TTC549 (cell line): ENCODE data around the gene LAP3.

Experiments
- FAIRE-seq: peaks from 2 replicates; lab custom pipeline; 2012; peaks lifted over from hg19 to GRCh38; lab: Jason Lieb, UNC

The LAP3 gene

DNA sequence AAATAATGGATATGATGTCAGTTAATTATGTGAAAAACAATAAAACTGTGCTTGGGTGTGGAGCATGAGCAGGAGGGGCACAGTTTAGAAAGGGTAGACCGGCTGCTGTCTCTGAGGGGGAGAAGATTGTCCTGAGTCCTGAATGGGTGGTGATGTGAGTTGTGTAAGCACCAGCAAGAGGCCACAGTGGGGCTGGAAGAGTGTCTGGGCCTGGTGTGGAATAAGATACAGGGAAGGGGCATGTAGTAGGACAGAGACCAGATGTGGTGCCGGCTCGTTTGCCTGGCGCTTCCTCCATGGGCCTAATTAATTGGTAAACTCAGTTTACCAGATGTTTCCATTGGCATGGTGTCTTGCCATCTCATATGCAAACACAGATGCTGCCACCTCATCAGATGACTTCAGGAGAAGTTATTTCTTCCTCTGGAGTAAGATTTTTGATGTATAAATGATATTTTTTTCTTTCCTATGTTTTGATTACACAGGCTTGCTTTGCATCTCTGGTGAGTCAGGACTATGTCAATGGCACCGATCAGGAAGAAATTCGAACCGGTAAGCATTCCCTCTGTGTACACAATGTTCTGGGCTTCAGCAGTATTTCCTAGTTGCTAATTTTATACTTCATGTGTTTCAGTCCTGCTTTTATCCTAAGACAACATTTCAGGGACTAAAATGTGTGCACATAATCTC, 42.6 kb downstream of the LAP3 start:
- FAIRE-seq: no peak

DNA sequence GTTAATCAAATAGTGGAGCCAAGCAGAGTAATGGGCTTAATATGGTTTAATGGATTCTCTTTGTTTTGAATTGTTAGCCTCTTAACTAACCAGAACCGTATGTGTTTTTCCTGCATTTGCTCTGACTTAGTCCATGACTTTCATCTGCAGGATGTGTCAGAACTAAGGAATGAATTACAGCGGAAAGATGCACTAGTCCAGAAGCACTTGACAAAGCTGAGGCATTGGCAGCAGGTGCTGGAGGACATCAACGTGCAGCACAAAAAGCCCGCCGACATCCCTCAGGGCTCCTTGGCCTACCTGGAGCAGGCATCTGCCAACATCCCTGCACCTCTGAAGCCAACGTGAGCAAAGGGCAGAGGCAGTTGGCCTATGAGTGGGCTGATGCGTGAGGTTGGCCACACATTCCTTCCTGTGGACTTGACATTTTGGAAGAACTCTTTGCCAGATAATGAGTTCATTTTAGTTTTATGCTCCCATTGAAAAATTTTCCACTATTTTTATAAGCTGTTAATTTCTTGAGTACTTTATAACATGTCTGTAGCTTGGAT, 46.5 kb downstream of the LAP3 start:
- FAIRE-seq: no peak

DNA sequence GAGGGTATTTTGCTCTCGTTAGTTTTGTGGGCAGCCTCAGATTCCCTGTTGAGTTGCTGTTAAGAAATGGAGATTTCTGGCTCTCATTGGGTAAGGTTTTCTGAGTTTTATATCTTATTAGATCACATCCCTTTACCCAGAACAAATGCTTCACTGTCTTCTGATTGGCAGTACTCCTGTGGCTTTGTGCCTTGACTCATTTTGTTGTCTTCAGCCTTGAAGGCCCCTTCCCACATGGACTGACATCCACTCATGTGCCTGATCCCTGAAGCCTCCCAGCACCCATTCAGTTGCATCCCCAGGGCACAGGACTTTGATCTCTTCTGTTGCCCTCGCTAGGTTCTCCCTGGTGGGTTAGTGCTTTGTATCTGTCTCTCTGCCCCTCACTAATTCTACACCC, 47.8 kb downstream of the LAP3 start:
- no peak for FAIRE-seq

DNA sequence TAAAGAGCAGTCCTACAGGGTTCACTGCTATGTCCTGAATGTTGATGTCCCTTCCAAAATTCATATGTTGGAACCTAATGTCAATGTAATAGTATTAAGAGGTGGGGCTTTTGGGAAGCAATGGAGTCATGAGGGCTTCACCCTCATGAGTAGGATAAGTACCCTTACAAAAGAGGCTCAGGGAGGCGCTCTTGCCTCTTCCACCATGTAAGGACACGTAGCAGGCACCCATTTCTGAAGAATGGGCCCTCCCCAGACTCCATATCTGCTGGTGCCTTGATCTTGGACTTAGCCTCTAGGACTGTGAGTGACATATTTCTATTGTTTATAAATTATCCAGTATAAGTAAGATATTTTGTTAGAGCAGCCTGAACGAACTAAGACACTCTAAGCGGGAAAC, 53.2 kb downstream of the LAP3 start:
- FAIRE-seq: no peak

DNA sequence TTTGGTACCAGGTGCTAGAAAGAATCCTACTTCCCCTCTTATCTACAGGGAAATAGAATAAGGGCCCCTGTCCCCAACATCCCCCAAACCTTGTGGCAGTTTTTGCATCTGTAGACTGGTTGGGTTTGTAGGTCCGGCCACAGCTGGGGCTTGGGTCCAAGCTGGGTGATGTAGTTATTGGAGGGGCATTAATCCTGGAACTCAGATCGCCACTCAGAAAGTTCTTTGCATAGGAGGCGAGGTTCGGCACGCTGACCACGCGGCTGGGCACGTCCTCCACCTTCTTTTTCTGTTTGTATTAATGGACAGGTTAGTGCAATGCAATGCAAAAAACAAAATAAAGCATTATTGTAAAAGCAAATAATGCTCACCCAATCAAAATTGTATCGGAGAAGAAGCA, 56.6 kb downstream of the LAP3 start:
- no peak for FAIRE-seq

DNA sequence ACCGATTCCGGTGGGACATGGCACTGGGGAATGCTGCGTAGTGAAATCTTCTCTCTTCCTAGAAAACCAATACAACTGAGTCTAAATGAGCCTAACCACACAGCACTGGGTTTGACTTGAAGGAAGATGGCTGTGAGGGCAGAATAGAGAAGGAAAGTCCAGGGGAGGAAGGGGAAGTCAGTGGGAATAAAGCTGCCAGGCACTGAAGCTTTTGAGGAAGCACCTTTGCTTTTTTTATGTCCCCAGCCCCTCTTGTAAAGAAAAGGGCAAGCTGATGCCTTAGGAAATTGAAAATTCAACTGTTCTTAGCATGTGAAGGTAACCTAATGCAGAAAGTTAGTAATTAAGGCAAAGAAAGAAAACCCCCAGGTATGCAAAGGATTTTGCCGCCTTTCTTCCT, 58.1 kb downstream of the LAP3 start:
- FAIRE-seq: no peak

DNA sequence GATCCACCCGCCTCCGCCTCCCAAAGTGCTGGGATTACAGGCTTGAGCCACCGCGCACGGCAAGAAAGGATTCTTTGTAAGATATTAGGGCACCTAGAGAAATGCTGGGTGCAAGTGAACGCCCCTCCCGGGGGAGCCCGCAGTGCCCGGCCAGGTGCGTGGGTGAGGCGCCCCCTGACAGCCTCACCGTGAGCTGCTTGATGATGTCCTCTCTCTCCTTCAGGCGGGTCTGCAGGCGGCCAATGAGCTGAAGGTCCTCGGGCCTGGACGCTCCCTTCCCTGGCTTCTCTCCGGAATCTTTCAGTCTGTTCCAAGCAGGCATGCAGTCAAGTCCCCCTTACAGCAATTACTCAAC, 59.3 kb downstream of the LAP3 start:
- no peak for FAIRE-seq

DNA sequence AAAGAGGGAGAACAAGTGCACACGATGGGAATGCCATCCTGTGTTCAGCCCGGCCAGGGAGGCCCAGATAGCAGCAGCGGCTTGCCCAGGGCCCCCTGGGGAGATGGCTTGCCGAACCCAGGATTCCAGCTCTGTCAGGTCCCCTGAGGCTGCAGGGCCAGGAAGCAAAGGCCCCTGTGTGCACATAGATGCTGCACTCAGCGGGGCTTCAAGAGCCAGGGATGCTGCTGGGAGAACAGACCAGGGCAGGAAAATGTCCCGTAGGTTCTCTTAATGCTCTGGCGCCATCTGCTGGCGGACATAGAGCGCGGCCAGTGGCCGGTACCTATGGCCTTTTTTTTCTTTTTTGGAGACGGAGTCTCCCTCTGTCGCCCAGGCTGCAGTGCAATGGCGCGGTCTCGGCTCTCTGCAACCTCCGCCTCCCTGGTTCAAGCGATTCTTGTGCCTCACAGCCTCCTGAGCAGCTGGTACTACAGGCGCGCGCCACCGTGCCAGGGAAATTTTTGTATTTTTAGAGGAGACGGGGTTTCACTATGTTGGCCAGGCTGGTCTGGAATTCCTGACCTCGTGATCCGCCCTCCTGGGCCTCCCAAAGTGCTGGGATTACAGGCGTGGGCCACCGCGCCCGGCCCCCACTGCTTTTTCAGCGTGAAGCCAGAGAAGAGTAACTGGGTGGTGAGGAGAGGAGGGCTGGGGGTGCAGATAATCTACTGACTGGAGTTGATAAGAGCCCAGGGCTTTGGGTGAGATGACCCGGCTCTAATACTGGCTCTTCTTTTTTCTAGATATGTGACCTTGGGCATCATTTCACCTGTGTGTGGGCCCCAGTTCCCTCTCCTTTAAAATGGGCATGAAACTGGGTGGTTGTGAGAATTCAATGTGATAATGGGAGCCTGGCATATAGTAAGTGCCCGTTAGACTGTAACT, 60.0 kb downstream of the LAP3 start:
- FAIRE-seq: no peak

DNA sequence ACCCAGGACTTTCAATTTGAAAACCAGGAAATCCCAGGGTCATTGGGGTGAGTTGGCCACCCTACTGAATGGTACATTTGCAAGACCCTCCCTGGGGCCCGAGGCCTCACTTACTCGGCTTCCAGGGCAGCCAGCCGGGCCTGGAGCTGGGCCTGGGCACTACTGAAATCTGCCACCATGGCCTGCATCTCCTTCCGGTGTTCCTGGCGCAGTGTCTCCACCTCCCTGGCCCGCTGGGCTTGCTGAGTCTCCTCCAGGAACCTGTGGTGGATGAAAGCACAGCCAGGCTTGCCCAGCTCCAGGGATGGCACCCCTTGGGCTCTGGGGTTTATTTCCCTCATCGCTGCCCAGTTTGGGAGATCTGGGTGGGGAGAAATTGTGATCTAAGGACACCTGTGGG, 62.1 kb downstream of the LAP3 start:
- FAIRE-seq: no peak

DNA sequence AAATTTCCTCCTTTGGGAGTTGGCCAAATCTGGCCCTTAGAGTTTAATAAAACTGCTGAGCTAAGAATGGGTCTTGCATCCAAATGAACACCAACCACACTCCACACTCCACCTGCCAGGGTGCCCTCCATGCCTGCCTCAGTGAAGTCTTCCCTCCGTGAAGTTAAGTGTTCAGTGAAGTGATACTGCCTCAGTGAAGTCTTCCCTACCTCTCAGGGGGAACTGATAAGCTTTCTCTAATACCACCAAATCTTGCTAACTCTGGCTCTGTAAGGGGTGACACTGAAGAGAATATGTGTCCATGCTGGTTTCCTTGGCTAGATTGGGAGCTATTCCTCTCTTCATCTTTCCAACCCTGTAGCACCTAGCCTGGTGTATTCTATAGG, 65.4 kb downstream of the LAP3 start:
- FAIRE-seq: no peak

DNA sequence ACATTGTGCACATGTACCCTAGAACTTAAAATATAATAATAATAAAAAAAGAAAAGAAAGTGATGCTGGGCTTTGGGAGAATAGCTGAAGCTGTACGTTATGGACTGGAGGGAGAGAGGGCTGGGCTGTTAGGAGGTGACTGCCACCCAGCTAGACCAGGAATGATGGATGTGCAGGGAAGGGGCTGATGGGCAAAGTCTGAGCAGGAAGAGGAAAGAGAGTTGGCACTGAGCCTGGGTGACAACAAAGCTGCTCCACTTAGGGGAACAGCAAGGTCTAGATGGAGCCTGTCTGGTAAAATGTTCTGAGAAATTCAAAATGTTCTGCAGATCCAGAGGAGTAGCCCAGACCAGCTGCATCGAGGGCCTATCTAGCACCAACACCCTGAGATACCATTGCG, 69.7 kb downstream of the LAP3 start:
- FAIRE-seq: no peak

DNA sequence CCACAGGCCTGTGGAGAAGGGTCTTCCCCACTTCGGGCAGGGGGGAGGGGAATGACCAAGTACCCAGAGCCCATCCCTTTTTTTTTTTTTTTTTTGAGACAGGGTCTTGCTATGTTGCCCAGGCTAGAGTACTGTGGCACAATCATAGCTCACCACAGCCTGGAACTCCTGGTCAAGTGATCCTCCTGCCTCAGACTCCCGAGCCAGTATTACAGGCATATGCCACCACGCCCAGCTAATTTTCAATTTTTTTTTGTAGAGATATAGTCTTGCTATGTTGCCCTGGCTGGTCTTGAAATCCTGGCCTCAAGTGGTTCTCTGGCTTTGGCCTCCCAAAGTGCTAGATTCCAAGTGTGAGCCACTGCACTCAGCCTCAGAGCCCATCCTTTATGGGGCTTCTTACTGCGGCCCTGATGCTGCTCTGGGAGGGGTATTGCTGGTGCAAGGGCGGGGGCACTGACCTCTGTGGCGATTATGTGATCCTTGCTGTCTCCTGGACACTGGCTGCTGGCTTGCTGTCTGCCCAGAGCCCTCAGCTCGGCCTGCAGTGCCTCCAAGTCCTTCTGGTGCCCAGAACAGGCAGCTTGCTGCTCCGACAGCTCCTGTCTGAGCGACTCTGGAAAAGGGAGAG, 70.3 kb downstream of the LAP3 start:
- no peak for FAIRE-seq

DNA sequence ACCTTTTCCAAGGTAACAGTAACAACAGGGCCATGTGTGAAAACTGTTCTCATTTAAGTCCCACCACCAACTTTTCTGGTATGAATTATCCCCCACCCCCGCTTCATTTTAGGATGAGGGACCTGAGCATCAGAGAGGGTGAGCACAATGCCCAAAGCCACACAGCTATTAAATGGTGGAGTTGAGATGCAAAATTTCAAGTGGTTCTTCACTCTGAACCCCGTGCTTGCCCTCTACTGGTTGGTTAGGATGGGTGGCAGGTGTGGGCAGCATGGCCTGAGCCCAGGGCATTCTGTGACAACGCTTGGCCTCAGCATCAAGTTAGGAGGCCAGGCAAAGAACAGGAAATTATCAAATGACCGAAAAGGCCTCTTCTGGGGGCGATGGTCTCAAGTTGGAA, 70.9 kb downstream of the LAP3 start:
- FAIRE-seq: no peak

DNA sequence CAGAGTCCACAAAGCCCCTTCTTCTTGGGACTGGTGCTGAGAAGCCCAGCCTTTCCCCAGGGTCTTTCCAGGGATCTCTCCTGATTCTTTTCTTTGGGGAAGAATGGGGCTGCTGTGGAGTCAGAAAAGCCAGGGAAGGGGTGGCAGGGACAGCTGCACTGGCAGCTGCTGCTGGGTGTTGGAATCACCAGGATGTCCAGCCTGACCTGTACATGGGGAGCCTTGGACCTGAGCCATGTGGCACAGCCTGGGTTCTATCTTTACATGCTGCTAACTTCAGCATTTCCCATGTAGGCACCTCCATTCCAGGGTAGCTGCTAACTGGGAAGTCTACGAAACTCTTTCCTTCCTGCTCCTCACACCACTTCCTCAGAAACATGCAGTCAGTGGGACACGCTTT, 73.4 kb downstream of the LAP3 start:
- FAIRE-seq: no peak

DNA sequence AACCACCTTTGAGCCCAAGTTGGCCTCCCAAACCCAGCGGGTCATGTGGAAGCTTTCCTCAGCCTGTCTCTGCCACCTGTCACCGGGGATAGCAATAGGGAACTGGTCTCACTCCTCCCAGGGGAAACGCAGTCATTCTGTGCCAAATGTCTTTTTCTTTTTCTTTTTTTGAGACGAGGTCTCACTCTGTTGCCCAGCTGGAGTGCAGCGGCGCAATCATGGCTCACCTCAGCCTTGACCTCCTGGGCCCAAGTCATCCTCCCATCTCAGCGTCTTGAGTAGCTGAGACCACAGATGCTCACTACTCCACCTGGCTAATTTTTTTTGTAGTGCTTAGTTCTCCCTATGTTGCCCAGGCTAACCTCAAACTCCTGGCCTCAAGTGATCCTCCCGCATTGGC, 77.7 kb downstream of the LAP3 start:
- no peak for FAIRE-seq

DNA sequence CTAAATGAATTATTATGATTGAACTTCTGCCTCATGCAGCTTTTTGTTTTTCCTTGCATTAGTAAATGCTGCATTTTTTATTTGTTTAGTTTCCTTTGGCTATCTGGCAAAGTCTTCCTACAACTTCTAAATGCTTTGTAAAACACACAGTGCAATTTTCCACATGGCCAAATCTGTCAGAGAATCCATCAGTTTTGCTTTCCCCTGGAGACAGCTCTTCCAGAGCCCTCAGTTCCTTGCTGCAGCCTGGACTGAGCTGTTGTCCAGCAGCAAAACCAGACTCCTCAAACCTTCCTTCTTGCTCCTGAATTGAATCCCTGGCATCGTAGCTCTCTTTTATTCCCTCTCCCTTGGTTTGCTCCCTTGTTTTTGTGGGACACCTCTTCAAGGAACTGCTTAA, 80.1 kb downstream of the LAP3 start:
- no peak for FAIRE-seq
